ENCODE measurements around the gene OR6C65. TPM values are rescaled to one million over a fixed set of nuclear protein-coding genes. Genes with fewer than 3 reads are reported as not detected.

Gene OR6C65
- total RNA-seq, 1 experiment from 2014 or later, result not detected

DNA sequence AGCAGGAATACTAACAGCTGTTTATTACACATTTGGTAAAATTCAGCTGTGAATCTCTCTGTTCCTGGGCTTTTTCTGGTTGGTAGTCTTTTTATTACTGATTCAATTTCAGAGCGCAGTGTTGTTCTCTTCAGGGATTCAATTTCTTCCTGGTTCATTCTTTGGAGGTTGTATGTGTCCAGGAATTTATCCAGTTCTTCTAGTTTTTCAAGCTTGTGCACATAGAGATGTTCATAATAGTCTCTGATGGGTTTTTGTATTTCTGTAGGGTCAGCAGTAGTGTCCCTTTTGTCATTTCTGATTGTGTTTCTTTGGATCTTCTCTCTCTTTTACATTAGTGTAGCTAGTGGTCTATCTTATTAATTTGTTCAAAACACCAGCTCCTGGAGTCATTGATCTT, 16.6 kb downstream of the OR6C65 start:
- H3K27ac Mint-ChIP-seq, result no peak overlapping the region
- no peaks in the 10 kb centered on the region; the same call in 1 of the 2 replicates for H3K27me3 Mint-ChIP-seq (ENCODE audit: low read depth)
- peaks cover 20% of the 10 kb centered on the region for H3K4me1 Mint-ChIP-seq
- ATAC-seq (no peak), DNase-seq (ENCODE audit: low spot score) (no peak)
- H3K4me3 Mint-ChIP-seq, result no peak overlapping the region
- H3K36me3 Mint-ChIP-seq, result no peaks in the 10 kb centered on the region
- POLR2A ChIA-PET, result no interaction called here
- H3K9me3 Mint-ChIP-seq, result no peaks in the 10 kb centered on the region
- CTCF ChIA-PET, result no interaction called here
- TF ChIP-seq GTF2I (CRISPR knock-in tag; conservative IDR thresholded peaks at IDR 0.05) (no peak), ESRRA (CRISPR knock-in tag; IDR thresholded peaks at IDR 0.05; ENCODE audit: borderline replicate concordance) (no peak), ETV6 (CRISPR knock-in tag; IDR thresholded peaks at IDR 0.05) (no peak), SMAD3 (CRISPR knock-in tag; IDR thresholded peaks at IDR 0.05; ENCODE audit: borderline replicate concordance) (no peak), E2F5 (CRISPR knock-in tag; IDR thresholded peaks at IDR 0.05) (no peak), ZMAT4 (CRISPR knock-in tag; IDR thresholded peaks at IDR 0.05) (no peak), ATF3 (CRISPR knock-in tag; conservative IDR thresholded peaks at IDR 0.05) (no peak), CREM (CRISPR knock-in tag; IDR thresholded peaks at IDR 0.05) (no peak), NR3C1 (CRISPR knock-in tag; conservative IDR thresholded peaks at IDR 0.05; ENCODE audit: low read depth) (no peak)
- TF ChIP-seq, protein P1, sequence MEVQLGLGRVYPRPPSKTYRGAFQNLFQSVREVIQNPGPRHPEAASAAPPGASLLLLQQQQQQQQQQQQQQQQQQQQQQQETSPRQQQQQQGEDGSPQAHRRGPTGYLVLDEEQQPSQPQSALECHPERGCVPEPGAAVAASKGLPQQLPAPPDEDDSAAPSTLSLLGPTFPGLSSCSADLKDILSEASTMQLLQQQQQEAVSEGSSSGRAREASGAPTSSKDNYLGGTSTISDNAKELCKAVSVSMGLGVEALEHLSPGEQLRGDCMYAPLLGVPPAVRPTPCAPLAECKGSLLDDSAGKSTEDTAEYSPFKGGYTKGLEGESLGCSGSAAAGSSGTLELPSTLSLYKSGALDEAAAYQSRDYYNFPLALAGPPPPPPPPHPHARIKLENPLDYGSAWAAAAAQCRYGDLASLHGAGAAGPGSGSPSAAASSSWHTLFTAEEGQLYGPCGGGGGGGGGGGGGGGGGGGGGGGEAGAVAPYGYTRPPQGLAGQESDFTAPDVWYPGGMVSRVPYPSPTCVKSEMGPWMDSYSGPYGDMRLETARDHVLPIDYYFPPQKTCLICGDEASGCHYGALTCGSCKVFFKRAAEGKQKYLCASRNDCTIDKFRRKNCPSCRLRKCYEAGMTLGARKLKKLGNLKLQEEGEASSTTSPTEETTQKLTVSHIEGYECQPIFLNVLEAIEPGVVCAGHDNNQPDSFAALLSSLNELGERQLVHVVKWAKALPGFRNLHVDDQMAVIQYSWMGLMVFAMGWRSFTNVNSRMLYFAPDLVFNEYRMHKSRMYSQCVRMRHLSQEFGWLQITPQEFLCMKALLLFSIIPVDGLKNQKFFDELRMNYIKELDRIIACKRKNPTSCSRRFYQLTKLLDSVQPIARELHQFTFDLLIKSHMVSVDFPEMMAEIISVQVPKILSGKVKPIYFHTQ (CRISPR knock-in tag; IDR thresholded peaks at IDR 0.05), result no peak
- TF ChIP-seq, protein P2, sequence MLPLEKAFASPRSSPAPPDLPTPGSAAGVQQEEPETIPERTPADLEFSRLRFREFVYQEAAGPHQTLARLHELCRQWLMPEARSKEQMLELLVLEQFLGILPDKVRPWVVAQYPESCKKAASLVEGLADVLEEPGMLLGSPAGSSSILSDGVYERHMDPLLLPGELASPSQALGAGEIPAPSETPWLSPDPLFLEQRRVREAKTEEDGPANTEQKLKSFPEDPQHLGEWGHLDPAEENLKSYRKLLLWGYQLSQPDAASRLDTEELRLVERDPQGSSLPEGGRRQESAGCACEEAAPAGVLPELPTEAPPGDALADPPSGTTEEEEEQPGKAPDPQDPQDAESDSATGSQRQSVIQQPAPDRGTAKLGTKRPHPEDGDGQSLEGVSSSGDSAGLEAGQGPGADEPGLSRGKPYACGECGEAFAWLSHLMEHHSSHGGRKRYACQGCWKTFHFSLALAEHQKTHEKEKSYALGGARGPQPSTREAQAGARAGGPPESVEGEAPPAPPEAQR (CRISPR knock-in tag; IDR thresholded peaks at IDR 0.05), result no peak

GRCh38 chr12:55420307-55420962, 20.1 kb downstream of the OR6C65 start:
- Mint-ChIP-seq H3K36me3 (no peaks in the 10 kb centered on the region), H3K27ac (no peak overlapping the region), H3K4me3 (no peak overlapping the region), H3K9me3 (no peaks in the 10 kb centered on the region), H3K4me1 (peaks cover 10% of the 10 kb centered on the region), H3K27me3 (ENCODE audit: low read depth) (no peaks in the 10 kb centered on the region)
- ChIA-PET CTCF (no interaction called here), POLR2A (no interaction called here)
- ATAC-seq (no peak), DNase-seq (ENCODE audit: low spot score) (no peak)
- no peak for TF ChIP-seq ZNF281 (CRISPR knock-in tag; IDR thresholded peaks at IDR 0.05)
- TF ChIP-seq MXD4 (CRISPR knock-in tag; IDR thresholded peaks at IDR 0.05; ENCODE audit: borderline replicate concordance), result no peak
- TF ChIP-seq SOX15 (CRISPR knock-in tag; IDR thresholded peaks at IDR 0.05), result no peak
- TF ChIP-seq TEAD4 (CRISPR knock-in tag; IDR thresholded peaks at IDR 0.05), result no peak
- TF ChIP-seq GABPB1 (CRISPR knock-in tag; IDR thresholded peaks at IDR 0.05), result no peak
- TF ChIP-seq PRRX2 (CRISPR knock-in tag; IDR thresholded peaks at IDR 0.05), result no peak
- TF ChIP-seq FOXP1 (CRISPR knock-in tag; IDR thresholded peaks at IDR 0.05; ENCODE audit: borderline replicate concordance), result no peak
- TF ChIP-seq E2F4 (CRISPR knock-in tag; IDR thresholded peaks at IDR 0.05; ENCODE audit: borderline replicate concordance, low read depth), result no peak
- no peak for TF ChIP-seq HMGA2 (CRISPR knock-in tag; IDR thresholded peaks at IDR 0.05)
- TF ChIP-seq, protein P3, sequence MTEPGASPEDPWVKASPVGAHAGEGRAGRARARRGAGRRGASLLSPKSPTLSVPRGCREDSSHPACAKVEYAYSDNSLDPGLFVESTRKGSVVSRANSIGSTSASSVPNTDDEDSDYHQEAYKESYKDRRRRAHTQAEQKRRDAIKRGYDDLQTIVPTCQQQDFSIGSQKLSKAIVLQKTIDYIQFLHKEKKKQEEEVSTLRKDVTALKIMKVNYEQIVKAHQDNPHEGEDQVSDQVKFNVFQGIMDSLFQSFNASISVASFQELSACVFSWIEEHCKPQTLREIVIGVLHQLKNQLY (CRISPR knock-in tag; IDR thresholded peaks at IDR 0.05), result no peak
- no peak for TF ChIP-seq ZNF671 (CRISPR knock-in tag; IDR thresholded peaks at IDR 0.05)
- no peak for TF ChIP-seq ZNF317 (CRISPR knock-in tag; IDR thresholded peaks at IDR 0.05; ENCODE audit: borderline replicate concordance, low read depth)
- no peak for TF ChIP-seq ZMAT4 (CRISPR knock-in tag; IDR thresholded peaks at IDR 0.05)
- TF ChIP-seq SMAD4 (CRISPR knock-in tag; IDR thresholded peaks at IDR 0.05), result no peak
